Stomach (tissue), 19 donors: ENCODE data around the gene DCAF8L1. TPM values are rescaled to one million over a fixed set of nuclear protein-coding genes. Genes with fewer than 3 reads are reported as not detected.

Experiments
- DNase-seq, 2 donors: peaks; one replicate each; pipeline versions ENCODE4 v3.0.0 to v3.0.0-alpha.2; 2013 to 2019
- H3K27ac ChIP-seq, 5 donors: fragments of 200-600 bp in 4 of 5; sonication (generic) in 4 of 5; one replicate each; pipeline ENCODE4 v1.5.1; 2013 to 2019; ENCODE audit warnings: mild to moderate bottlenecking in 1 of 5, moderate library complexity in 1 of 5
- H3K27me3 ChIP-seq, 3 donors: fragments of 200-600 bp; sonication (generic); one replicate each; pipeline ENCODE4 v1.5.1; 2017 to 2019; ENCODE audit warnings: mixed run types in 1 of 3
- H3K36me3 ChIP-seq, 4 donors: fragments of 200-600 bp; sonication (generic); 1 replicate in 3 of 4; 2 replicates in 1 of 4; pipeline ENCODE4 v1.5.1; 2016 to 2019
- H3K4me1 ChIP-seq, 4 donors: fragments of 200-600 bp; sonication (generic); one replicate each; pipeline ENCODE4 v1.5.1; 2016 to 2019
- H3K4me3 ChIP-seq, 4 donors: fragments of 200-600 bp; sonication (generic) in 3 of 4; one replicate each; pipeline ENCODE4 v1.5.1; 2016 to 2019; ENCODE audit warnings: mild to moderate bottlenecking in 1 of 4
- H3K9me3 ChIP-seq, 4 donors: fragments of 200-600 bp; sonication (generic); one replicate each; pipeline ENCODE4 v1.5.1; 2016 to 2019
- EP300 ChIP-seq: sonication (generic); formaldehyde crosslinking; IDR thresholded peaks from one replicate; pipeline ENCODE4 v1.6.1; 2017; ENCODE audit warnings: antibody characterized with exemption
- POLR2A ChIP-seq, 4 donors: fragments of 450-650 bp; IDR thresholded peaks; one replicate each; pipeline ENCODE4 v1.6.1; 2016; ENCODE audit warnings: antibody characterized with exemption in 4 of 4, control low read depth in 2 of 4, mild to moderate bottlenecking in 1 of 4, moderate library complexity in 1 of 4
- POLR2AphosphoS5 ChIP-seq, 3 donors: sonication (generic); formaldehyde crosslinking; IDR thresholded peaks; one replicate each; pipeline ENCODE4 v1.6.1; 2016; ENCODE audit warnings: antibody characterized with exemption in 3 of 3
- WGBS, 5 donors: extraction: QIAGEN DNeasy Blood & Tissue Kit in 3 of 5; methylation state at CpG; one replicate each; pipeline versions ENCODE4 v1.1.5 to v1.1.7; 2013 to 2018; 5-methylcytosine and 5-hydroxymethylcytosine counted together
- intact Hi-C: fragments of 100-400 bp; cut with DNase I; formaldehyde crosslinking; loops from one replicate; pipeline ENCODE4 v1.15.1; 2023; ENCODE audit warnings: low total_unique reads
- long read RNA-seq, 10 donors: transcript quantifications; one replicate each; lab custom pipeline, GENCODE V29; 2026
- polyA plus RNA-seq, 3 donors: library from polyadenylated mRNA; stranded (reverse); fragments of 200-250 nt; gene quantifications; one replicate each; pipeline ENCODE4 v1.2.3, GENCODE V29; 2013
- total RNA-seq, 5 donors: library from RNA; depleted of rRNA; stranded (reverse); fragments of >200 nt; gene quantifications; one replicate each; pipeline versions ENCODE4 v1.1.0 to v1.2.3, GENCODE V29; 2014 to 2016
- TF ChIP-seq, protein P1 (sequence below), 7 experiments: fragments of 450-650 bp in 4 of 7; fragments of 200-600 bp in 3 of 7; sonication (generic) in 3 of 7; IDR thresholded peaks; one replicate each; pipeline ENCODE4 v1.5.1; 2016 to 2019; ENCODE audit warnings: antibody characterized with exemption in 7 of 7, control low read depth in 2 of 7, mild to moderate bottlenecking in 1 of 7
- donor health status: healthy with polysubstance abuse.
- donor health status: Bipolar disorder and iron deficiency.
- donor health status: healthy.

DCAF8L1 gene
- total RNA-seq: not detected
- not detected for polyA plus RNA-seq
- long read RNA-seq, donor 1: 0 reads
- long read RNA-seq, donor 2: 0 reads
- long read RNA-seq, donor 3: 0 reads
- long read RNA-seq, donor 4: 0 reads
- long read RNA-seq, donor 5: 0 reads
- long read RNA-seq, donor 6: 0 reads
- long read RNA-seq, donor 7: 0 reads
- long read RNA-seq, donor 8: 0 reads
- long read RNA-seq, donor 9: 0 reads
- long read RNA-seq, donor 10: 0 reads

DNA sequence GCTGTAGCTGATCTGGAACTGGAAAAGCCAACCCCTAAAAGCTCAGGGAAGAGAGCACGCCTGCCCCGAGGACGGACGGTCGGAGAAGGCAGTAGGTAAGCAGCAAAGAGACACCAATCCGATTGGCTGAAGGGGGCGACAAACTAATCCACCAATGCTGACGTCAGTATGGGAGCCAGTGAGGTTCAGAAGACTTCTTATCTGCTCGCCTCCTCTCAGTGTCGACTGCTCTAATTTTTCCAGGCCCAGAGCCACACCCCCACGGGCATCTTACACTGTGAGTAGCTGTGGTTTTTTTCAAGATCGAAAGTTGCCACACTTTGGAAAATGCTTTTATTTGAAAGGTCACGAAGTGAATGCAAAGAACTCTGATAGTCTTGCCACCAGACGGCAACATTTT lies at the start of gene DCAF8L1:
DCAF8L1 (minus strand) TSS at position 101 of the 400 bp plus-strand sequence. CDS start 115 bp downstream, outside the sequence.
- H3K36me3 ChIP-seq: no peaks in the 10 kb centered on the region
- no peak within 1 kb of the TSS for H3K4me3 ChIP-seq
- intact Hi-C loops: no loop called here
- no peaks in the 10 kb centered on the region for H3K4me1 ChIP-seq
- TF ChIP-seq, protein P1, sequence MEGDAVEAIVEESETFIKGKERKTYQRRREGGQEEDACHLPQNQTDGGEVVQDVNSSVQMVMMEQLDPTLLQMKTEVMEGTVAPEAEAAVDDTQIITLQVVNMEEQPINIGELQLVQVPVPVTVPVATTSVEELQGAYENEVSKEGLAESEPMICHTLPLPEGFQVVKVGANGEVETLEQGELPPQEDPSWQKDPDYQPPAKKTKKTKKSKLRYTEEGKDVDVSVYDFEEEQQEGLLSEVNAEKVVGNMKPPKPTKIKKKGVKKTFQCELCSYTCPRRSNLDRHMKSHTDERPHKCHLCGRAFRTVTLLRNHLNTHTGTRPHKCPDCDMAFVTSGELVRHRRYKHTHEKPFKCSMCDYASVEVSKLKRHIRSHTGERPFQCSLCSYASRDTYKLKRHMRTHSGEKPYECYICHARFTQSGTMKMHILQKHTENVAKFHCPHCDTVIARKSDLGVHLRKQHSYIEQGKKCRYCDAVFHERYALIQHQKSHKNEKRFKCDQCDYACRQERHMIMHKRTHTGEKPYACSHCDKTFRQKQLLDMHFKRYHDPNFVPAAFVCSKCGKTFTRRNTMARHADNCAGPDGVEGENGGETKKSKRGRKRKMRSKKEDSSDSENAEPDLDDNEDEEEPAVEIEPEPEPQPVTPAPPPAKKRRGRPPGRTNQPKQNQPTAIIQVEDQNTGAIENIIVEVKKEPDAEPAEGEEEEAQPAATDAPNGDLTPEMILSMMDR (IDR thresholded peaks at IDR 0.05): no peak
- no peak for TF ChIP-seq POLR2A (IDR thresholded peaks at IDR 0.05)
- no peak for TF ChIP-seq EP300
- TF ChIP-seq POLR2AphosphoS5 (IDR thresholded peaks at IDR 0.05): no peak
- H3K9me3 ChIP-seq: no peaks in the 10 kb centered on the region
- H3K27me3 ChIP-seq: no peaks in the 10 kb centered on the region
- 83 to 97% (median 91%) methylated on average over 14 of the region's 14 CpGs for WGBS, 5 donors
- H3K27ac ChIP-seq: no peak within 1 kb of the TSS
- DNase-seq: no peak

DNA sequence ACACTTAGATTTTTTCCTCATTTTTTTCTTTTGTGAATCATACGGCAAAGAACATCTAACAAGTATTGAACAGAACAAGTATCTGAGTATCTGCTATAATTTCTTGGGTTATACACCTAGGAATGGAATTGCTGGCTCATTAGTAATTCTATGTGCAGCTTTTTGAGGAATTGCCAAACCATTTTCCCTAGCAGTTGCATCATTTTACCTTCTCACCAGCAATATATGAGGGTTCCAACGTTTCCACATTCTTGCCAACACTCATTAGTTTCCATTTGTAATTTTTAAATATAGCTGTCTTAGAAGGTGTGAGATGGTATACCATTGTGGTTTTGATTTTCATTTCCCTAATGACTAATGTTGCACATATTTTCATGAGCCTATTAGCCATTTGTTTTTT lies 41.1 kb upstream of the DCAF8L1 start:
- 66 to 96% (median 74%) methylated on average over 2 of the region's 2 CpGs for WGBS, 5 donors
- intact Hi-C loops: no loop called here
- TF ChIP-seq POLR2A (IDR thresholded peaks at IDR 0.05) (no peak), POLR2AphosphoS5 (IDR thresholded peaks at IDR 0.05) (no peak), EP300 (no peak)
- TF ChIP-seq, protein P1 (IDR thresholded peaks at IDR 0.05): no peak
- Histone ChIP-seq H3K4me1 (no peaks in the 10 kb centered on the region), H3K4me3 (no peak overlapping the region), H3K36me3 (no peaks in the 10 kb centered on the region), H3K27me3 (no peaks in the 10 kb centered on the region), H3K27ac (no peak overlapping the region), H3K9me3 (no peaks in the 10 kb centered on the region)
- no peak for DNase-seq

DNA sequence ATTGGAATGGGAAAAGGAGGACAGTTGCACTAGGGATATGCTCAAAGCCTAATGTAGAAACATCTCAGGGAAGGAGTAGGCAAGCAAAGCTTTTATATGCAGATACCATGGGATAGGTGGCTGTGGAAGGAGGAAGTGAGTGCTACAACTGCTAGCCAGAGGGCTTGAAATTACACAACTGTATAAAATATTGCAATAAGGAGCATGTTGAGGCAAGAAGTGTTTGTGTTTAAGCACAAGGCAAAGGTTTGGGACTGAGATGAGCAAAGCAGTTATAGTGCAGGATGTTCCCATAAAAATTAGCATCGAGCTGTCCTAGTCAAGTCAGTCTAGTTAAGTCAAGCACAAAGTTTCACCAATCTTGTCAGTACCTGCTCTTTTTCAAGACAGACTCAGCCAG lies 35.6 kb upstream of the DCAF8L1 start:
- intact Hi-C loops: no loop called here
- Histone ChIP-seq H3K4me3 (no peak overlapping the region), H3K27ac (no peak overlapping the region), H3K4me1 (no peaks in the 10 kb centered on the region), H3K27me3 (no peaks in the 10 kb centered on the region), H3K9me3 (no peaks in the 10 kb centered on the region), H3K36me3 (no peaks in the 10 kb centered on the region)
- 67 to 94% (median 68%) methylated on average over 1 of the region's 1 CpG for WGBS, 5 donors
- no peak for DNase-seq
- no peak for TF ChIP-seq POLR2A (IDR thresholded peaks at IDR 0.05)
- TF ChIP-seq POLR2AphosphoS5 (IDR thresholded peaks at IDR 0.05): no peak
- TF ChIP-seq, protein P1 (IDR thresholded peaks at IDR 0.05): no peak
- TF ChIP-seq EP300: no peak

- Histone ChIP-seq H3K9me3 (no peaks in the 10 kb centered on the region), H3K4me1 (no peaks in the 10 kb centered on the region), H3K27ac (no peak overlapping the region), H3K4me3 (no peak overlapping the region), H3K27me3 (no peaks in the 10 kb centered on the region), H3K36me3 (no peaks in the 10 kb centered on the region)
- intact Hi-C loops: no loop called here
- WGBS, 5 donors: 85 to 97% (median 93%) methylated on average over 5 to 6 of the region's 6 CpGs
- TF ChIP-seq, protein P1 (IDR thresholded peaks at IDR 0.05): no peak
- TF ChIP-seq POLR2A (IDR thresholded peaks at IDR 0.05) (no peak), EP300 (no peak), POLR2AphosphoS5 (IDR thresholded peaks at IDR 0.05) (no peak)
- DNase-seq: no peak
Observed at GRCh38 chrX:28015993-28016392, 34.7 kb upstream of the DCAF8L1 start.
